MCF 10A (cell line): Measurements from ENCODE around the gene USP9X. TPM values are rescaled to one million over a fixed set of nuclear protein-coding genes. Genes with fewer than 3 reads are reported as not detected.

Source experiments
- BruUV-seq: library from RNA; stranded (reverse); fragments of 400-500 nt; replicated peaks from 2 replicates; lab custom pipeline; 2021; lab: Mats Ljungman, UMichigan
- CTCF ChIA-PET: fragments of 300-600 bp; sonication (Branson Sonifier 250); formaldehyde crosslinking; extraction: SDS; loops from one replicate; lab custom pipeline; 2021; ENCODE audit warnings: antibody characterized with exemption, inconsistent platforms; lab: Yijun Ruan, JAX
- POLR2A ChIA-PET: fragments of 300-600, 350-650 bp; sonication (Branson Sonifier 250); formaldehyde crosslinking; extraction: SDS; loops from one replicate; lab custom pipeline; 2020; ENCODE audit warnings: antibody characterized with exemption, inconsistent platforms; lab: Yijun Ruan, JAX
- DNase-seq: peaks from one replicate; pipeline ENCODE4 v3.0.0-alpha.2; 2018; ENCODE audit not compliant: unreplicated experiment
- H3K27ac Mint-ChIP-seq: one replicate; pipeline ENCODE4 v1.8.0; 2022; ENCODE audit warnings: mild to moderate bottlenecking, low read depth, mixed read lengths; ENCODE audit not compliant: unreplicated experiment
- H3K27me3 Mint-ChIP-seq: one replicate; pipeline ENCODE4 v1.8.0; 2022; ENCODE audit warnings: mixed read lengths; ENCODE audit not compliant: insufficient read depth, unreplicated experiment
- H3K36me3 Mint-ChIP-seq: one replicate; pipeline ENCODE4 v1.8.0; 2022; ENCODE audit warnings: mild to moderate bottlenecking, moderate library complexity, mixed read lengths; ENCODE audit not compliant: insufficient read depth, unreplicated experiment
- H3K4me1 Mint-ChIP-seq: one replicate; pipeline ENCODE4 v1.8.0; 2022; ENCODE audit warnings: mixed read lengths; ENCODE audit not compliant: insufficient read depth, unreplicated experiment
- H3K4me3 Mint-ChIP-seq: one replicate; pipeline ENCODE4 v1.8.0; 2022; ENCODE audit warnings: mild to moderate bottlenecking, moderate library complexity, mixed read lengths; ENCODE audit not compliant: unreplicated experiment
- H3K9me3 Mint-ChIP-seq: one replicate; pipeline ENCODE4 v1.8.0; 2022; ENCODE audit warnings: mixed read lengths; ENCODE audit not compliant: unreplicated experiment
- intact Hi-C: fragments of 100-400 bp; cut with micrococcal nuclease; formaldehyde crosslinking; loops from 2 replicates; pipeline ENCODE4 v1.14.1; 2022
- total RNA-seq: library from RNA; stranded (reverse); gene quantifications from 2 replicates; pipeline ENCODE4 v1.2.3, GENCODE V29; 2022
- TF ChIP-seq, protein P1 (sequence below): fragments of 200-600 bp; IDR thresholded peaks from one replicate; pipeline ENCODE4 v1.8.0; 2022; ENCODE audit warnings: antibody characterized with exemption, mild to moderate bottlenecking; ENCODE audit not compliant: unreplicated experiment

USP9X gene
- total RNA-seq, 1 experiment from 2014 or later: 77.9 TPM

DNA sequence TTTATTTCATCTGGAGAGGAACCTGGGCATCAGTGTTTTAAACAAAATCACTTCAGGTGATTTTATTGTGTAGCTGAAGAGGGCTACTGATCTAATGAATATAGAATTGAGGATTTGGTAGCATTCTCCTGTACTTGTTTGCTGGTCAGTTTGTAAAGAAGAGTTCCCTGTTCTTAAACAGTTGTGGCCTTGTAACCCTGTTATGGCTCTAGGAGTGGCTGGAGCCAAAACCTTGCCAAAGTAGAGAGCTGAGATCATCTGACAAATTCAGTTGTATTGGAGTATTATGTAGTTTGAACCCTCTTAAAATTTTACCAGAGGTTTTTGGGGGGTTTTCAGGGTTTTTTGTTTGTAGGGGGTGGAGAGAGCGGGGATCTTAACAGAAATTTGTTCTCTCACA is 36.5 kb downstream of the USP9X start:
- CTCF ChIA-PET: interaction anchor here (1.3 kb wide), 1 partner anchor 16 kb away, joined by 4 read pairs; no protein-coding TSS in a partner anchor
- no peak overlapping the region for H3K27ac Mint-ChIP-seq
- no peak overlapping the region for H3K4me3 Mint-ChIP-seq
- intact Hi-C loops: no loop called here
- no TSS peak for BruUV-seq
- H3K27me3 Mint-ChIP-seq: no peaks in the 10 kb centered on the region
- TF ChIP-seq, protein P1, sequence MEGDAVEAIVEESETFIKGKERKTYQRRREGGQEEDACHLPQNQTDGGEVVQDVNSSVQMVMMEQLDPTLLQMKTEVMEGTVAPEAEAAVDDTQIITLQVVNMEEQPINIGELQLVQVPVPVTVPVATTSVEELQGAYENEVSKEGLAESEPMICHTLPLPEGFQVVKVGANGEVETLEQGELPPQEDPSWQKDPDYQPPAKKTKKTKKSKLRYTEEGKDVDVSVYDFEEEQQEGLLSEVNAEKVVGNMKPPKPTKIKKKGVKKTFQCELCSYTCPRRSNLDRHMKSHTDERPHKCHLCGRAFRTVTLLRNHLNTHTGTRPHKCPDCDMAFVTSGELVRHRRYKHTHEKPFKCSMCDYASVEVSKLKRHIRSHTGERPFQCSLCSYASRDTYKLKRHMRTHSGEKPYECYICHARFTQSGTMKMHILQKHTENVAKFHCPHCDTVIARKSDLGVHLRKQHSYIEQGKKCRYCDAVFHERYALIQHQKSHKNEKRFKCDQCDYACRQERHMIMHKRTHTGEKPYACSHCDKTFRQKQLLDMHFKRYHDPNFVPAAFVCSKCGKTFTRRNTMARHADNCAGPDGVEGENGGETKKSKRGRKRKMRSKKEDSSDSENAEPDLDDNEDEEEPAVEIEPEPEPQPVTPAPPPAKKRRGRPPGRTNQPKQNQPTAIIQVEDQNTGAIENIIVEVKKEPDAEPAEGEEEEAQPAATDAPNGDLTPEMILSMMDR: no peak
- peaks cover 12% of the 10 kb centered on the region for H3K4me1 Mint-ChIP-seq
- POLR2A ChIA-PET: no interaction called here
- peaks cover 28% of the 10 kb centered on the region for H3K36me3 Mint-ChIP-seq
- no peaks in the 10 kb centered on the region for H3K9me3 Mint-ChIP-seq
- DNase-seq: no peak

DNA sequence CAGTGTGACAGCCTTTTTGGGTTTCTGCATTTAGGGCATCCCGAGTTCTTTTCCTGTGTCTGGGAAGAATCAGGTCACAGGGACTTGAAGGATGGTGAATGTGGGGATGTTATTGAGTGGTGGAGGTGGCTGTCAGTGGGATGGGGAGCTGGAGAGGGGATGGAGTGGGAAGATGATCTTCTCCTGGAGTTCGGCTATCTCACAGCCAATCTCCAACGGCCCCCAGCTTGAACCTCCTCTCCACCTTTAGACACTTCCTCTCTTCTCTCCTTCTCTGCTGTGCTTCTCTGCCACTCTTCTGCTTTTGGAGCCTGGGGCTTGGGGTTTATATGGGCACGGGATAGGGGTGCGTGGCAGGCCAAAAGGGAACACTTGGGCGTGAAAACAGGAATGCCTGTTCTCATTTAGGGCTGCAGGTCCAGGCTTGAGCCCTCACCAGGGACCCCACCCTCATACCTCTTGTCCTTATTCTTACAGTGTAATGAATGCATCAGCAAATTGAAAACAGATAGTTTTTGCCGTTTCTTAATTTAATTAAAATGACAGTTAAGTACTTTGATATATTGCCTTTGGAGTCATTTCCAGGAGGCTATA is 37.5 kb downstream of the USP9X start:
- no TSS peak for BruUV-seq
- H3K4me3 Mint-ChIP-seq: no peak overlapping the region
- H3K27ac Mint-ChIP-seq: no peak overlapping the region
- CTCF ChIA-PET: interaction anchor here (0.6 to 1.3 kb wide), 4 partner anchors 15 to 463 kb away, joined by 3 to 4 read pairs (median 3); no protein-coding TSS in a partner anchor
- H3K9me3 Mint-ChIP-seq: no peaks in the 10 kb centered on the region
- POLR2A ChIA-PET: interaction anchor here (0.6 to 0.7 kb wide), 3 partner anchors 36 to 543 kb away, joined by 3 read pairs; no protein-coding TSS in a partner anchor
- no peaks in the 10 kb centered on the region for H3K27me3 Mint-ChIP-seq
- DNase-seq: no peak
- intact Hi-C loops: no loop called here
- TF ChIP-seq, protein P1: no peak
- H3K36me3 Mint-ChIP-seq: peaks cover 27% of the 10 kb centered on the region
- H3K4me1 Mint-ChIP-seq: peaks cover 12% of the 10 kb centered on the region

DNA sequence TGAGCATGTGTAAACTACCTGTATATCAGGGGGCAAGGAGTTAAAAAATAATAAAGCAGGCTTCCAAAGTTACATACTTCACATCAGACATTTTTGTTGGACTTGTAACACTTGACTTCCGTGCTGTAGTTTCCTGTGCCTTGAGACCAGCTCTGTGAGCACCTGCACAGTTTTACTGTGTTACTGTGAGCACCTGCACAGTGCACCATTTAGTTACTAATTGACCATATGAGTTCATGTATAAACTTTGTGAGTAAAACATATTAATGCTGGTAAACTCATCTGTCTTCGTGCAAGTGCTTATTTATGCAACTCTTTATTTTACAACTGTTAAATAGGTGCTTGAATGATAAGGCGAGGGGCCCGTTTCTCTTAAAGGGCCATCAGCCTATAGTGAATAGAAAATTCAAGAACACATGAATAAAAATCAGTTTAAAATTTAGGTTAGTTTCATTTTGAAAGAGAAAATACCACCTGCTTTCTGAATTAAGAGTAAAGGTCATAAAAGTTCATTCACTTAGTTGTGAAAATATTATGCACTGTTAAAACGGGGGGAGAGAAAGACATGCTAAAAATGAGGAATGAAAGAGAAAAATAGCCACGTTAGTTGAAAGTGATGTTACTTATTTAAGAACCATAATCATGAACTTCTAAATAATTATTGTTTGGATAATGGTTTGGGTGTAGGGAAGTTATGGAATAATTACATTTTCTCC is 42.4 kb downstream of the USP9X start:
- Mint-ChIP-seq H3K27me3 (no peaks in the 10 kb centered on the region), H3K4me1 (peaks cover 4% of the 10 kb centered on the region), H3K4me3 (no peak overlapping the region), H3K36me3 (peaks cover 56% of the 10 kb centered on the region), H3K27ac (no peak overlapping the region), H3K9me3 (no peaks in the 10 kb centered on the region)
- no TSS peak for BruUV-seq
- intact Hi-C loops: no loop called here
- CTCF ChIA-PET: no interaction called here
- POLR2A ChIA-PET: no interaction called here
- no peak for DNase-seq
- TF ChIP-seq, protein P1: no peak

DNA sequence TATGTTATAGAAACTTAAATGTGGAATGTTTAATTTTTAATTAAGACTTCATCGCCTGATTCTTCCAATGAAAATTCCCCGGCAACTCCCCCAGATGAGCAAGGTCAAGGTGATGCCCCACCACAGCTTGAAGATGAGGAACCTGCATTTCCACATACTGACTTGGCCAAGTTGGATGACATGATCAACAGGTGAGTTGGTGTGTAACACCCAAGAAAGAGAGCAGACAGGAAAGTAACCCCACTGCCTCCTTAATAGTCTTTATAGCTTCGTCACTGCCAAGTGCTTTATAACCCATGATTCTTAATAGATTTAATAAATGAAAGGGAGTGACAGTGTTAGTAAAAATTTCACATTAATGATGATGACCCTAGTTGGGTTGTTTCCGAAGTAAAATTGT is 43.7 kb downstream of the USP9X start:
- TF ChIP-seq, protein P1: no peak
- ChIA-PET CTCF (interaction anchor here (1.1 to 1.7 kb wide), 2 partner anchors 9 to 14 kb away, joined by 4 read pairs; no protein-coding TSS in a partner anchor), POLR2A (interaction anchor here (0.6 to 0.8 kb wide), 2 partner anchors 77 to 313 kb away, joined by 3 read pairs; no protein-coding TSS in a partner anchor)
- BruUV-seq: no TSS peak
- no peaks in the 10 kb centered on the region for H3K4me1 Mint-ChIP-seq
- no peak for DNase-seq
- intact Hi-C loops: no loop called here
- no peaks in the 10 kb centered on the region for H3K27me3 Mint-ChIP-seq
- no peaks in the 10 kb centered on the region for H3K9me3 Mint-ChIP-seq
- H3K4me3 Mint-ChIP-seq: no peak overlapping the region
- no peak overlapping the region for H3K27ac Mint-ChIP-seq
- H3K36me3 Mint-ChIP-seq: peaks cover 62% of the 10 kb centered on the region
